Neural cell (in vitro differentiated cells): ENCODE results near the gene PFKFB1. TPM values are rescaled to one million over a fixed set of nuclear protein-coding genes. Genes with fewer than 3 reads are reported as not detected.

Experiments
- H2AFZ ChIP-seq: fragments of 200-600, 300-800 bp; sonication (generic), shearing (Covaris generic); 2 replicates; pipeline ENCODE4 v1.6.0; 2014; ENCODE audit warnings: low read depth, mild to moderate bottlenecking, antibody characterized with exemption, low read length, moderate library complexity
- H3F3A ChIP-seq: fragments of 200-600 bp; shearing (Covaris generic); 2 replicates; pipeline ENCODE4 v1.6.1; 2016; ENCODE audit warnings: mild to moderate bottlenecking, moderate library complexity, mixed read lengths, antibody characterized with exemption, low read length; ENCODE audit not compliant: insufficient read depth, poor library complexity, severe bottlenecking
- H3K27ac ChIP-seq: fragments of 200-600, 300-800 bp; sonication (generic), shearing (Covaris generic); 2 replicates; pipeline ENCODE4 v1.5.1; 2014; ENCODE audit warnings: mild to moderate bottlenecking, low read length, moderate library complexity
- H3K27me3 ChIP-seq: fragments of 300-800, 200-600 bp; sonication (generic), shearing (Covaris generic); 2 replicates; pipeline ENCODE4 v1.6.0; 2014; ENCODE audit warnings: mild to moderate bottlenecking, low read depth, low read length, moderate library complexity; ENCODE audit not compliant: insufficient read depth
- H3K36me3 ChIP-seq: fragments of 300-800, 200-600 bp; sonication (generic), shearing (Covaris generic); 2 replicates; pipeline ENCODE4 v1.5.1; 2014; ENCODE audit warnings: mild to moderate bottlenecking, antibody characterized with exemption, low read length, moderate library complexity; ENCODE audit not compliant: insufficient read depth
- H3K4me2 ChIP-seq: fragments of 300-800, 200-600 bp; sonication (generic), shearing (Covaris generic); 2 replicates; pipeline ENCODE4 v1.6.0; 2014; ENCODE audit warnings: mild to moderate bottlenecking, low read length
- H3K4me3 ChIP-seq: fragments of 300-800, 200-600 bp; sonication (generic), shearing (Covaris generic); 2 replicates; pipeline ENCODE4 v1.5.1; 2014; ENCODE audit warnings: mild to moderate bottlenecking, low read length, moderate library complexity
- H3K79me2 ChIP-seq: fragments of 200-600 bp; shearing (Covaris generic); replicated peaks from 2 replicates; pipeline ENCODE4 v1.6.0; 2014; ENCODE audit warnings: mild to moderate bottlenecking, low read length, moderate library complexity; ENCODE audit not compliant: insufficient read depth
- H3K9ac ChIP-seq: fragments of 300-800, 200-600 bp; sonication (generic), shearing (Covaris generic); 2 replicates; pipeline ENCODE4 v1.6.1; 2016; ENCODE audit warnings: mild to moderate bottlenecking, low read length, mixed read lengths
- H3K9me2 ChIP-seq: fragments of 200-600 bp; shearing (Covaris generic); 2 replicates; pipeline ENCODE4 v1.6.1; 2016; ENCODE audit warnings: mild to moderate bottlenecking, low read length, mixed read lengths; ENCODE audit not compliant: insufficient read depth
- H3K9me3 ChIP-seq: fragments of 200-600, 300-800 bp; sonication (generic), shearing (Covaris generic); 2 replicates; pipeline ENCODE4 v1.6.1; 2016; ENCODE audit warnings: mild to moderate bottlenecking, mixed run types, low read length, moderate library complexity, mixed read lengths
- H4K20me1 ChIP-seq: fragments of 200-600 bp; shearing (Covaris generic); 2 replicates; pipeline ENCODE4 v1.6.1; 2016; ENCODE audit warnings: mild to moderate bottlenecking, mixed run types; ENCODE audit not compliant: insufficient read depth
- EP300 ChIP-seq: fragments of 450-650 bp; conservative IDR thresholded peaks from 2 replicates; pipeline ENCODE4 v1.6.1; 2014; ENCODE audit warnings: antibody characterized with exemption, mild to moderate bottlenecking, moderate library complexity; ENCODE audit not compliant: poor library complexity, severe bottlenecking
- EZH2 ChIP-seq: fragments of 200-600, 300-800 bp; shearing (Covaris generic), sonication (generic); IDR thresholded peaks from 2 replicates; pipeline ENCODE4 v1.6.1; 2014; ENCODE audit warnings: antibody characterized with exemption, low read length, borderline replicate concordance, mild to moderate bottlenecking; ENCODE audit not compliant: insufficient read depth, poor library complexity, severe bottlenecking
- MXI1 ChIP-seq: fragments of 450-650 bp; conservative IDR thresholded peaks from 2 replicates; pipeline ENCODE4 v1.6.1; 2014; ENCODE audit warnings: antibody characterized with exemption, mild to moderate bottlenecking; ENCODE audit not compliant: poor library complexity, severe bottlenecking
- POLR2AphosphoS5 ChIP-seq: IDR thresholded peaks from 2 replicates; pipeline ENCODE4 v1.6.1; 2012
- RAD21 ChIP-seq: fragments of 450-650 bp; conservative IDR thresholded peaks from 2 replicates; pipeline ENCODE4 v1.6.1; 2014; ENCODE audit warnings: antibody characterized with exemption, mild to moderate bottlenecking, moderate library complexity
- SMC3 ChIP-seq: fragments of 450-650 bp; conservative IDR thresholded peaks from 2 replicates; pipeline ENCODE4 v1.6.1; 2014; ENCODE audit warnings: antibody characterized with exemption, mild to moderate bottlenecking, moderate library complexity; ENCODE audit not compliant: poor library complexity
- TAF1 ChIP-seq: IDR thresholded peaks from 2 replicates; pipeline ENCODE4 v1.6.1; 2012; ENCODE audit warnings: low read depth
- polyA plus RNA-seq: library from polyadenylated mRNA; depleted of rRNA; stranded (reverse); fragments of >200 nt; gene quantifications from 2 replicates; pipeline ENCODE4 v1.2.3, GENCODE V29; 2014
- TF ChIP-seq, protein P1 (sequence below): fragments of 450-650 bp; IDR thresholded peaks from 2 replicates; pipeline ENCODE4 v1.5.1; 2014; ENCODE audit warnings: antibody characterized with exemption, mild to moderate bottlenecking, moderate library complexity; ENCODE audit not compliant: poor library complexity, severe bottlenecking
- TF ChIP-seq, protein P2 (sequence below): IDR thresholded peaks from 2 replicates; pipeline ENCODE4 v1.6.1; 2012; ENCODE audit warnings: borderline replicate concordance

Gene PFKFB1
- polyA plus RNA-seq, 1 donor from 2014 or later = 0.51 TPM

DNA sequence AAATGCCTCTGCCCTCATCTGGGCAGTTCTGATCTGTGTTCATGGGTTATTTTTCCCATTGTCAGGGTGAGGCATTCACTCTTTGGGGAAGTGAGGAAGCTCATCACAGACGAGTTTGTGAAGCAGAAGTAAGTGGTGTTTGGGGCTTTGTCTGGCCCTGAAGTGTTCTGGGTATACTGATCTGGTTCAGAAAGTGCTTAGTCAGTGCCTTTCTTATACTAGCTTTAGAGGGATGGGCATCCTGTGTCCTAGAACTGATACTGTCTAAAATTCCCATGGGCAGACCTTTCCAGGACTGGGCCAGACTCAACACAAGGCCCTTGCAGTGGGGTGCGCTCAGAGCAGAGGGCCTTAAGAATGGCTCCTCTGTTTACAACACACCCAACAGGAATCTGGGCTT, 67.0 kb downstream of the PFKFB1 start:
- no peaks in the 10 kb centered on the region for H3K9me2 ChIP-seq
- no peak overlapping the region for H2AFZ ChIP-seq
- no peaks in the 10 kb centered on the region for H3F3A ChIP-seq
- no peaks in the 10 kb centered on the region for H3K36me3 ChIP-seq
- TF ChIP-seq EP300 = no peak
- TF ChIP-seq, protein P1, sequence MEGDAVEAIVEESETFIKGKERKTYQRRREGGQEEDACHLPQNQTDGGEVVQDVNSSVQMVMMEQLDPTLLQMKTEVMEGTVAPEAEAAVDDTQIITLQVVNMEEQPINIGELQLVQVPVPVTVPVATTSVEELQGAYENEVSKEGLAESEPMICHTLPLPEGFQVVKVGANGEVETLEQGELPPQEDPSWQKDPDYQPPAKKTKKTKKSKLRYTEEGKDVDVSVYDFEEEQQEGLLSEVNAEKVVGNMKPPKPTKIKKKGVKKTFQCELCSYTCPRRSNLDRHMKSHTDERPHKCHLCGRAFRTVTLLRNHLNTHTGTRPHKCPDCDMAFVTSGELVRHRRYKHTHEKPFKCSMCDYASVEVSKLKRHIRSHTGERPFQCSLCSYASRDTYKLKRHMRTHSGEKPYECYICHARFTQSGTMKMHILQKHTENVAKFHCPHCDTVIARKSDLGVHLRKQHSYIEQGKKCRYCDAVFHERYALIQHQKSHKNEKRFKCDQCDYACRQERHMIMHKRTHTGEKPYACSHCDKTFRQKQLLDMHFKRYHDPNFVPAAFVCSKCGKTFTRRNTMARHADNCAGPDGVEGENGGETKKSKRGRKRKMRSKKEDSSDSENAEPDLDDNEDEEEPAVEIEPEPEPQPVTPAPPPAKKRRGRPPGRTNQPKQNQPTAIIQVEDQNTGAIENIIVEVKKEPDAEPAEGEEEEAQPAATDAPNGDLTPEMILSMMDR = no peak
- no peak for TF ChIP-seq MXI1
- TF ChIP-seq TAF1 = no peak
- no peak for TF ChIP-seq EZH2
- TF ChIP-seq RAD21 = no peak
- no peak for TF ChIP-seq SMC3
- TF ChIP-seq POLR2AphosphoS5 = no peak
- H3K27ac ChIP-seq = no peak overlapping the region
- H3K9me3 ChIP-seq = no peaks in the 10 kb centered on the region
- H3K4me2 ChIP-seq = no peak overlapping the region
- no peak overlapping the region for H3K4me3 ChIP-seq
- no peaks in the 10 kb centered on the region for H4K20me1 ChIP-seq
- H3K27me3 ChIP-seq = no peaks in the 10 kb centered on the region
- H3K79me2 ChIP-seq = peaks cover 5% of the 10 kb centered on the region
- H3K9ac ChIP-seq = no peak overlapping the region

DNA sequence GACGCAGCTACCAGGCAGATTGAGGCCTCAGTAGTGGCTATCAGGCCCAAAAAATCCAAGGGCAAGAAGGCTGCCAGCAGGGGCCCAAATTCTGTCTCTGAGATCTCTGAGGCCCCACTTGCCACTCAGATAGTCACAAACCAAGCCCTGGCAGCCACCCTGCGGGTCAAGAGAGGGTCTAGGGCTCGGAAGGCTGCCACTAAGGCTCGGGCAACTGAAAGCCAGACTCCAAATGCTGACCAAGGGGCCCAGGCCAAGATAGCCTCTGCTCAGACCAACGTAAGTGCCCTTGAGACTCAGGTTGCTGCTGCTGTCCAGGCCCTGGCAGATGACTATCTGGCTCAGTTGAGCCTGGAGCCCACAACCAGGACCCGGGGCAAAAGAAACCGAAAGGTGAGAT, 70.6 kb downstream of the PFKFB1 start:
- no peak for TF ChIP-seq SMC3
- TF ChIP-seq MXI1 = no peak
- TF ChIP-seq, protein P1 = no peak
- TF ChIP-seq, protein P2, sequence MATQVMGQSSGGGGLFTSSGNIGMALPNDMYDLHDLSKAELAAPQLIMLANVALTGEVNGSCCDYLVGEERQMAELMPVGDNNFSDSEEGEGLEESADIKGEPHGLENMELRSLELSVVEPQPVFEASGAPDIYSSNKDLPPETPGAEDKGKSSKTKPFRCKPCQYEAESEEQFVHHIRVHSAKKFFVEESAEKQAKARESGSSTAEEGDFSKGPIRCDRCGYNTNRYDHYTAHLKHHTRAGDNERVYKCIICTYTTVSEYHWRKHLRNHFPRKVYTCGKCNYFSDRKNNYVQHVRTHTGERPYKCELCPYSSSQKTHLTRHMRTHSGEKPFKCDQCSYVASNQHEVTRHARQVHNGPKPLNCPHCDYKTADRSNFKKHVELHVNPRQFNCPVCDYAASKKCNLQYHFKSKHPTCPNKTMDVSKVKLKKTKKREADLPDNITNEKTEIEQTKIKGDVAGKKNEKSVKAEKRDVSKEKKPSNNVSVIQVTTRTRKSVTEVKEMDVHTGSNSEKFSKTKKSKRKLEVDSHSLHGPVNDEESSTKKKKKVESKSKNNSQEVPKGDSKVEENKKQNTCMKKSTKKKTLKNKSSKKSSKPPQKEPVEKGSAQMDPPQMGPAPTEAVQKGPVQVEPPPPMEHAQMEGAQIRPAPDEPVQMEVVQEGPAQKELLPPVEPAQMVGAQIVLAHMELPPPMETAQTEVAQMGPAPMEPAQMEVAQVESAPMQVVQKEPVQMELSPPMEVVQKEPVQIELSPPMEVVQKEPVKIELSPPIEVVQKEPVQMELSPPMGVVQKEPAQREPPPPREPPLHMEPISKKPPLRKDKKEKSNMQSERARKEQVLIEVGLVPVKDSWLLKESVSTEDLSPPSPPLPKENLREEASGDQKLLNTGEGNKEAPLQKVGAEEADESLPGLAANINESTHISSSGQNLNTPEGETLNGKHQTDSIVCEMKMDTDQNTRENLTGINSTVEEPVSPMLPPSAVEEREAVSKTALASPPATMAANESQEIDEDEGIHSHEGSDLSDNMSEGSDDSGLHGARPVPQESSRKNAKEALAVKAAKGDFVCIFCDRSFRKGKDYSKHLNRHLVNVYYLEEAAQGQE = no peak
- TF ChIP-seq EP300 = no peak
- no peak for TF ChIP-seq POLR2AphosphoS5
- TF ChIP-seq RAD21 = no peak
- no peak for TF ChIP-seq EZH2
- TF ChIP-seq TAF1 = no peak
- no peak overlapping the region for H3K27ac ChIP-seq

More for the DNA sequence above, 70.6 kb downstream of the PFKFB1 start:
- H3K9me2 ChIP-seq = no peaks in the 10 kb centered on the region
- H3K9me3 ChIP-seq = no peaks in the 10 kb centered on the region
- H3K36me3 ChIP-seq = no peaks in the 10 kb centered on the region
- no peak overlapping the region for H2AFZ ChIP-seq
- H3K4me2 ChIP-seq = no peak overlapping the region
- H4K20me1 ChIP-seq = no peaks in the 10 kb centered on the region
- peaks cover 5% of the 10 kb centered on the region for H3K79me2 ChIP-seq
- H3K4me3 ChIP-seq = peak overlapping the region; percentile 88
- H3K27me3 ChIP-seq = no peaks in the 10 kb centered on the region
- H3F3A ChIP-seq = no peaks in the 10 kb centered on the region
- H3K9ac ChIP-seq = no peak overlapping the region
